A204.1 (cell line): ENCODE measurements around the gene LCN9.
"Not testable (repeated sequence)": the region's sequence is repeated elsewhere in the genome, so short reads cannot be mapped to it uniquely, and the experiment has no call there.

Experiments
- FAIRE-seq: peaks from 2 replicates; lab custom pipeline; 2012; peaks lifted over from hg19 to GRCh38; lab: Jason Lieb, UNC

Gene LCN9

DNA sequence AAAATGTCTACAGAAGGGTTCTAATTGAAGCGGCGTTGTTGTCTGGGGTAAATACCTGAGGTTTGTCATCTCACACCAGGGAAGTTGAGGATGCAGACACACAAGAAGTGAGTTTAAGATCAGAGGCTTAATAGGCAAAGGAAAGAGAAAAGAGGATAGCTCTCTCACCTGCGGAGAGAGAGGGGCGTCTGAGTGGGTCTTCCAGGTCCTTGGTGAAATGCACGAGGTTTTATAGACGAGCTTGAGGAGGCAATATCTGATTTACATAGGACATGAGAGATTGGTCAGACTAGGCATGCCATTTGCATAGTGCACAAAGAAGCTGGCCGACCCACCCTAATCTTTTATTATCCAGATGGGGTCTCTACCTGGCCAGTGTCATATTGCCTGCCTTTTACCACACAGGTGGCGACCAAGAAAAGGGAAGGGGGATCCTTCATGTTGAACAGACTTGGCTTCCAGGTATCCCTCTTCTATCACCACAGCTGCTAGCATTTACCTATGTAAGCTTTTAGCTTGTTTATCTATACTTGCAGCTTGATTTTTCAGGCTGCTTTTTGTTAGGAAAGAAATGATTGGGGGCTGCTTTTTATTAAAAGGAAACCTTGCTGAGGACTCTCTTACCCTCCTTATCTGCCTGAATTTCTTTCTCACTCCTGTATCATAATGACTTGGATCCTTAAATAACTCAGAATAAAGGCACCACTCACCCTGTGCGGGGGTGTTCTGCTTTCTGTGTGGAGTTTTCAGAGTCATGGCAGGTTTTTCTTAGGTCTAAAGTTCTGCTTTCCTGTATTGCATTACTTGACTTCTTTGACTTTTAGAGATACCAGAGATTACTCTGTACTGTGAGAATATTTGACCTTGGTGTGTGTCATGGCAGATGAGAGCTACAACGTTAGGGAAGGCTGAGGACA is 14.4 kb upstream of the LCN9 start:
- FAIRE-seq = no peak

DNA sequence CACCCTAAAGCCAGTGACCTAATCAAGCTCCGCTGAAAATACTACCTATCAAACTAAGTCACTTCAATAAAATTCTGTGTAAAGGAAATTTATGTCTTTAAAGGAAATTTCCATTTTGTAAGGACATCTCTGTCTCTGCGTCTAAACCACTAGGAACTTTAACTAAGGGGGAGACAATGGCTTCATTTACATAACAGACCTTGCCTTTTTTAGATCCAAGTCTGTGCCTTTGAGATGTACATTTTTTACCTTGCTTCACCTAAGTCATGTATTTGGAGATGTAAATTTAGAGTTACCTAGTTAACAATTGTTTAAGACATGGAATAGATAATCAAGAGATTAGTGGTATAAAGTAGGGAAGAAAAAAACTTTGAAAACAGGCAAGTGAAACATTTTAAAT is 13.6 kb upstream of the LCN9 start:
- no peak for FAIRE-seq

DNA sequence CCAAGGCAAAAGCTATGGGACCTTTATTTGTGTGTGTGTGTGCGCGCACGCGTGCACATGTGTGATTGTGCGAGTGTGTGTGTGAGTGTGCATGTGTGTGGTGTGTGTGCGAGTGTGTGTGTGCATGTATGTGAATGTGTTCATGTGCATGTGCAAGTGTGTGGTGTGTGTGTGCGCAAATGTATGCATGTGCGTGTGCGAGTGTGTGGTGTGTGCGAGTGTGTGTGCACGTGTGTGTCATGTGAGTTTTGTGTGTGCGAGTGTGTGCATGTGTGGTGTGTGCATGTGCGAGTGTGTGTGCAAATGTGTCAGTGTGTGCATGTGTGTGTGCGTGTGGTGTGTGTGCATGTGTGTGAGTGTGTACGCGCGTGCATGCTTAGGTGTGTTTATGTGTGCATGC is 12.7 kb upstream of the LCN9 start:
- FAIRE-seq = no peak

- no peak for FAIRE-seq
Observed at GRCh38 chr9:135655317-135655716, 7.8 kb upstream of the LCN9 start.

DNA sequence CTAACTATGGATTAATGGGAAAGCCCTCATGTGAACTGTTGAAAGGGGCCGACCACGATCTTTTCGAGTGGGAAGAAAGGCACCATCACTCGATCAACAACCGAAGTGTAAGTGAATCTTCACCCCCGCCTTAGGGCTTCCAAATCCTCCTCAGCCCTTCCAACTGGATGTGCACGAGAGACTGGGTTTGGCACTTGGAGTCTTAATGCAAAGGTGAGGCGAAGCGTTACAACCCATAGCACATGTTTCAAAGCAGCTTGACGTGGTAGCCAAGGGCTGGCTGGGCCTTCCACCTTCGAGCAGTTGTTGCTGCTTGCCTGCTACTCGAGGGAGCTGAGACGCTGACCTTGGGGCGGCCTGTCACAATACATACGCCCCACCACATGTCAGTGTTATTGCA is 5.7 kb upstream of the LCN9 start:
- no peak for FAIRE-seq

- no peak for FAIRE-seq
Observed at GRCh38 chr9:135659252-135659651, 3.9 kb upstream of the LCN9 start.

GRCh38 chr9:135660407-135660806 is 2.7 kb upstream of the LCN9 start:
- no peak for FAIRE-seq

DNA sequence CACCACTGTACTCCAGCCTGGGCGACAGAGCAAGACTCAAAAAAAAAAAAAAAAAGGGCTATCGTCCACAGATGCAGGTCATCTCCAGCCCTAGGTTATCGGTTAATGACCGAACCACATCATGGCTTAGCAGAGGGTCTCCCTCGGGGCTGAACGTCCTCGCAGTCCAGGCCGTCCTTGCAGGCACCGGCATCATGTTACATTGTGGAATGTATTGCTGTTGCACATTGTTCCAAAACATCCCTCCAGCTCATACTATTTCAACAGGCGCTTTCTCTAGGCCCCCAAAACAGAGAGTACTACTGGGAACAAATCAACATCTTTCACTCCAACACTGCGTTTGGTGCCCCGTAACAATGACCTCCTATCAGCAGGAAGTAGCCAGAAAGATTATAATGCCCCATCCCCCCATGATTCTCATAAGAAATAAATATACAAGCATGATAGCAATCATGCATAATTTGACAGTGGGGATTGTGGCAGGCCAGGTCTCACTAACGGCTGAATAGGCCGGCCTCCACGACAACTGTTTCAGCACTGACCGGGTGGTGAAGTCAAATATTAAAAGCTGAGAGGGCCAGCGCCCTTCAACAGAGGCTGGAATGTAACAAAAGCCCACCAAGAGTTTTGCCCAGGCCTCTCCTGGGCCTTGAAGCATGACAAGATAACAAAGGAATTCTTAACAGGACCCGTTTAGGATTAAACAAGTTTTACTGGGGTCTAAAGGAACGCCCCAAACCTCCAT is 1.1 kb upstream of the LCN9 start:
- FAIRE-seq = no peak

DNA sequence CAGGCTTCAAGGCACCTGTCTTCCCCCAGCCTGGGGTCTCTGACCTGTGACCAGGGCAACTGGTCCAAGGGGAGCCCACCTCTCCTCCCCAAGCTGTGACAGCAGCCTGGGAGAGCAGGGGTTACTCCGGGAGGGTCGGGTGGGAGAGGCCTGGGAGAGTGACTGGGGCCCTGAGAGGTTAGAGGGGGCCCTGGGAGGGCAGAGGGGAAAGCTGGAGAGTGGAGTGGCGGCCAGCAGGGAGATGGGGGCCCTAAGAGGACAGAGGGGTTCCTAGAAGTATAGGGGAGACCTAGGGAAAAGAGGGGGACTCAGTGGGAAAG is 302 bp downstream of the LCN9 start:
- FAIRE-seq = no peak

DNA sequence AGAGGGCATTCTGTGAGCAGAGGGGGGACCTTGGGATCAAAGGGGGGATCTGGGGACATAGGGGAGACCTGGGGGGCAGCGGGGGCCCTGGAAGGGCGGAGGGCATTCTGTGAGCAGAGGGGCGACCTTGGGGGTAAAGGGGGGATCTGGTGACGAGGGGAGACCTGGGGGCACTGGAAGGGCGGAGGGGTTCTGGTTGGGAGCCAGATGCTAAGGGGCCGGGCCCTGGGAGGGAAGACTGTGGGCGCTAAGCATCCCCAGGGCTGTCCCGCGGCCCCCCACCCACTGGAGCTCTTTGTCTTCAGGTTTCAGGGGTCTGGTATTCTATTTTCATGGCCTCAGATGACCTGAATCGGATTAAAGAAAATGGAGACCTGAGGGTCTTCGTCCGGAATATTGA is 748 bp downstream of the LCN9 start:
- no peak for FAIRE-seq

DNA sequence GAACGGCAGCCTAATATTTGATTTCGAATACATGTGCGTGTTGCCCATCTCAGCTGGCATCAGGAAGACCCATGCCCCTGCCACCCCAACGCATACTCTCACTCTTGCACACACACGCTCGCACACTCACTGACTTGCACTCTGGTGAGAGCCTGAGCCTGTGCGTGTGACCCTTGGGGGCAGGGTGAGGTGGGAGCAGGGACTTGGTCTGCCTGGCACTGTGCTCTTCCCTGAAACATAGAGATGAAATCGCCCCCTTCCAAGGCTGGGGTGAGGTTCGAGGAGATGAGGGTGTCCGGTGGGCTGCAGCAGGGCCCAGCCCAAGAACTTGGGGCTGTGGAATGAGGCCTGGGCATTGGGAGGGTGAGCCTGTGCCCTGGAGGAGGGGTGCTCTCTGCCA is 1.2 kb downstream of the LCN9 start:
- no peak for FAIRE-seq

- no peak for FAIRE-seq
Observed at GRCh38 chr9:135664801-135665794, 2.0 kb downstream of the LCN9 start.

DNA sequence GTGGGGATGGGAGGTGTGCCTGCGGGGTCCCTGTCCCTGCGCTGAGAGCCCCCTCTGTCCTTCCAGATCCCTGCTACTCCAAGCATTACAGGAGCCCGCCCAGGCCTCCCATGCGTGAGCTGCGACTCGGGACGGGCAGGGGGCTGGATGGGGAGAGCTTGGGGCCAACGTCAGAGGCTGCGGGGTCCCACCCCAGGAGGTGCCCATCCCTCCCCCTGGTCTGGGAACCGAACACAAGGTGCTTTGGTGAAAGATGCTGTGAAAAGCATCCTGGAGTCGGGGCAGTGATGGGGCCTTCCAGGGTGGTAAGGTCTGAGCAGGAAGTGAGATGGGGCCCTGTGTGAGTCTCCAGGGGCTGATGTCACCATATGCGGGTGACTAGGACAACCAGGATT is 2.7 kb downstream of the LCN9 start:
- no peak for FAIRE-seq

- FAIRE-seq = no peak
Observed at GRCh38 chr9:135666534-135667462, 3.7 kb downstream of the LCN9 start.

GRCh38 chr9:135667463-135668001 is 4.4 kb downstream of the LCN9 start:
- FAIRE-seq = no peak

DNA sequence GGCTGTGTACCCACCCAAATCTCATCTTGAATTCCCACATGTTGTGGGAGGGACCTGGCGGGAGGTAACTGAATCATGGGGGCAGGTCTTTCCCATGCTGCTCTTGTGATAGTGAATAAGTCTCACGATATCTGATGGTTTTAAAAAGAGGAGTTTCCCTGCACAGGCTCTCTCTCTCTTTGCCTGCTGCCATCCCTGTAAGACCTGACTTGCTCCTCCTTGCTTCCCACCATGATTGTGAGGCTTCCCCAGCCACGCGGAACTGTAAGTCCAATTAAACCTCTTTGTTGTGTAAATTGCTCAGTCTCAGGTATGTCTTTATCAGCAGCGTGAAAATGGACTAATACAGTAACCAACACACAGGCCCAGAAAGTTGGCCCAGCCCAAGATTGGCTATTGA is 5.9 kb downstream of the LCN9 start:
- FAIRE-seq = not testable (repeated sequence)

- FAIRE-seq = no peak
Observed at GRCh38 chr9:135669616-135670285, 6.6 kb downstream of the LCN9 start.

GRCh38 chr9:135670721-135671590 is 7.8 kb downstream of the LCN9 start:
- FAIRE-seq = no peak

DNA sequence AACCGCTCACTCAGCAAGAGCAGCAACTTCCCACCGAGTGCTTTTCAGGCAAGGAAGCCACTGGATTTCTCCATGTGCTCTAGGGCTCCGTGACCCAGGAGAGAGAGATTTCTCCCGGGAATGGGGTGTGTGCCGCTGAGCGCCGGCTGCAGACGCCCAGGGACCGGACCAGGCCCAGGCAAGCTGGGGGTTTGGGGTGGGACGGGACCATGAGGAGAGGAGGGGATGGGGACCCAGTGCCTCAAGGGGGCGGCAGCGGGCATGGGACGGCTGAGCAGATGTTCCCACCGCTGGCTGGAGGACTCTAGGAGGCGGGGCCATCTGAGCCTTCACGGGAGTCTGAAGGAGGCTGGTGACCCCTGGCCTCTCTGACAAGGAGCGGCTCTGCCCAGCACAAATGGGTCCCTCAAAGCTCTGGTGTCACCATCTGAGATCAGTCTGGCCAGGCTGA is 8.5 kb downstream of the LCN9 start:
- no peak for FAIRE-seq
